Measurements from ENCODE around the gene RPAP2. TPM values are rescaled to one million over a fixed set of nuclear protein-coding genes. Genes with fewer than 3 reads are reported as not detected.

RPAP2 gene
- total and polyA plus RNA-seq, 4 donors: 5.0 to 24.5 (median 10.4) TPM

DNA sequence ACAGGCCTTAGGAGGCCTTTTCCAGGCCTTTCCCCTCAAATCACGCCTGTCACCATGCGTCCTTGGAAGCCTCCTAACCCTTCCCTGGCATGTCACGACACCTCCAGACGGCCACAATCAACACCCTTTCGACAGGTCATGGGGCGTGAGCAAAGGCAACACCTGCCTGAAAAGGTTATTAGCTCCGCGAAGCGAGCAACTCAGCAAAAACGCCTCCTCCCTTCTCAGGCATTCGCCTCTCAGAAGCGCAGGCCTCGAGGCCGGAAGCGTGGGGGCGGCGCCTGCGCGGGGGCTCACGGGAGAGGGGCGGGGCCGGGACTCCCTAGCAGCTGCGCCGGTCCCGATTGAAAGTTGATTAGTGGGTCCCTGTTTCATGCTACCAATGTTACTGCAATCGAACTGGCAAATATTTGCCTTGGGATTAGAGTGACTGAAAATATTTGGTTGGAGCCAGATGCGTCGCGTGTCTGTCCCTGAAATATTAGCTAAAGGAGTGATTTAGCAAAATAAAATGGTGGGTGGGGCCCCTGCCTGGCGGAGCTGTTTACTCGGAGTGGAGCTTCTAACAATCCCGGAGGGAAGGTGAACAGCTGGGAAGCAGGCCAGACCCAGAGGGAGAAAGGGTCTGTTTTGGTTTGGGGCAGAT, 143.0 kb downstream of the RPAP2 start:
- no peak overlapping the region for H3K4me3 ChIP-seq
- TF ChIP-seq, protein P1, sequence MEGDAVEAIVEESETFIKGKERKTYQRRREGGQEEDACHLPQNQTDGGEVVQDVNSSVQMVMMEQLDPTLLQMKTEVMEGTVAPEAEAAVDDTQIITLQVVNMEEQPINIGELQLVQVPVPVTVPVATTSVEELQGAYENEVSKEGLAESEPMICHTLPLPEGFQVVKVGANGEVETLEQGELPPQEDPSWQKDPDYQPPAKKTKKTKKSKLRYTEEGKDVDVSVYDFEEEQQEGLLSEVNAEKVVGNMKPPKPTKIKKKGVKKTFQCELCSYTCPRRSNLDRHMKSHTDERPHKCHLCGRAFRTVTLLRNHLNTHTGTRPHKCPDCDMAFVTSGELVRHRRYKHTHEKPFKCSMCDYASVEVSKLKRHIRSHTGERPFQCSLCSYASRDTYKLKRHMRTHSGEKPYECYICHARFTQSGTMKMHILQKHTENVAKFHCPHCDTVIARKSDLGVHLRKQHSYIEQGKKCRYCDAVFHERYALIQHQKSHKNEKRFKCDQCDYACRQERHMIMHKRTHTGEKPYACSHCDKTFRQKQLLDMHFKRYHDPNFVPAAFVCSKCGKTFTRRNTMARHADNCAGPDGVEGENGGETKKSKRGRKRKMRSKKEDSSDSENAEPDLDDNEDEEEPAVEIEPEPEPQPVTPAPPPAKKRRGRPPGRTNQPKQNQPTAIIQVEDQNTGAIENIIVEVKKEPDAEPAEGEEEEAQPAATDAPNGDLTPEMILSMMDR (IDR thresholded peaks at IDR 0.05; ENCODE audit: control extremely low read depth, extremely low read depth): no peak
- H3K9ac ChIP-seq (ENCODE audit: insufficient read depth in 1 of 2, low read length in 2 of 2): no peak overlapping the region
- 78 to 84% methylated on average over 32 of the region's 32 CpGs for WGBS, 2 donors
- H3K36me3 ChIP-seq (ENCODE audit: control insufficient read depth in 4 of 4, insufficient read depth in 4 of 4, low read length in 4 of 4): no peaks in the 10 kb centered on the region
- DNase-seq: peak; percentile 10 to 15 (median 14)
- H3K9me3 ChIP-seq (ENCODE audit: control insufficient read depth in 4 of 4, insufficient read depth in 3 of 4, low read length in 3 of 4): peaks cover 0 to 2% (median 0%) of the 10 kb centered on the region in 4 donors
- H3K27me3 ChIP-seq (ENCODE audit: control insufficient read depth in 3 of 3, insufficient read depth in 3 of 3, low read length in 2 of 3): no peaks in the 10 kb centered on the region
- H3K4me1 ChIP-seq (ENCODE audit: control insufficient read depth in 5 of 5, insufficient read depth in 5 of 5, low read length in 5 of 5): peaks cover 0 to 3% (median 0%) of the 10 kb centered on the region in 5 donors
- ATAC-seq (ENCODE audit: insufficient read depth, low FRiP score): no peak
- H3K27ac ChIP-seq (ENCODE audit: low read depth in 1 of 2, low read length in 1 of 2): no peak overlapping the region

DNA sequence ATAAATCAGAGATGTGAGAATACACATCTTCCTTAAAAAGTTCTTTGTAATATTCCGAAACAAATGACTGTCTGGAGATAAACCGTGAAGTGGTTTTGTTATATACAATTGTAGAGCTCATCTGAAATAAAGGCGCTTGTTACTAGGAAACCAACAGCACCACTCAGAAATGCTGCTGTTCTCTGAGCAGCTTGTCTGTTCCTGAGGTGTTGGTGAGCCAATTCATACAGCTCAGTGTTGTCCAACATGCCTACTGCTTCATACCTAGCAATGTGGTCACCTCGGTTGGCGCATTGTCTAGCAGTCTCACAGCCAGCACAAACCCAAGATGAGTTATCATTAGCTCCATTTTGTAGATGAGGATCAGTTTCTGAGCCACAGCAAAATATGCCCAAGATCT, 143.5 kb downstream of the RPAP2 start:
- Histone ChIP-seq H3K4me1 (ENCODE audit: control insufficient read depth in 5 of 5, insufficient read depth in 5 of 5, low read length in 5 of 5) (peaks cover 0 to 3% (median 0%) of the 10 kb centered on the region in 5 donors), H3K27me3 (ENCODE audit: control insufficient read depth in 3 of 3, insufficient read depth in 3 of 3, low read length in 2 of 3) (no peaks in the 10 kb centered on the region), H3K9ac (ENCODE audit: insufficient read depth in 1 of 2, low read length in 2 of 2) (no peak overlapping the region), H3K4me3 (no peak overlapping the region), H3K36me3 (ENCODE audit: control insufficient read depth in 4 of 4, insufficient read depth in 4 of 4, low read length in 4 of 4) (no peaks in the 10 kb centered on the region), H3K9me3 (ENCODE audit: control insufficient read depth in 4 of 4, insufficient read depth in 3 of 4, low read length in 3 of 4) (peaks cover 0 to 2% (median 0%) of the 10 kb centered on the region in 4 donors), H3K27ac (ENCODE audit: low read depth in 1 of 2, low read length in 1 of 2) (no peak overlapping the region)
- TF ChIP-seq, protein P1 (IDR thresholded peaks at IDR 0.05; ENCODE audit: control extremely low read depth, extremely low read depth): no peak
- DNase-seq (no peak), ATAC-seq (ENCODE audit: insufficient read depth, low FRiP score) (no peak)
- WGBS, 2 donors: 94 to 96% methylated on average over 5 of the region's 5 CpGs

DNA sequence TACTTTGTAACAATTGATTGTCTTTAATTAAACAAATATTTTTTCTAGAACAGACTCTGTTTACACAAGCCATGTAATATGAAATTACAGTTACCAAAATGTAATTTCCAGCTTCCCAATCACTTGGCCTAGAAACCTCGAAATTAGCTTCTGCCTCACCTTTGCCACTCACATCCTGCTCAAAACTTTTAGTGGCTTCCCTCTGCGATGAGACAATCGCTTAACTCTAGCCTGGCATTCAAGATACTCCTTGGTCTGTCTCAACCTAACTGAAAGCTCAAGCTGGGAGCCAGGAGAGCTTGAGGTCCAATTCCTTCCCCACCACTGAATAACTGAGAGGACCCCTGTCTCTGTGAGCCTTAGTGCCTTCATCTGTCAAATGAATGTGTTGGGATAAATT, 145.0 kb downstream of the RPAP2 start:
- TF ChIP-seq, protein P1 (IDR thresholded peaks at IDR 0.05; ENCODE audit: control extremely low read depth, extremely low read depth): no peak
- Histone ChIP-seq H3K9ac (ENCODE audit: insufficient read depth in 1 of 2, low read length in 2 of 2) (no peak overlapping the region), H3K4me1 (ENCODE audit: control insufficient read depth in 5 of 5, insufficient read depth in 5 of 5, low read length in 5 of 5) (peaks cover 0 to 3% (median 0%) of the 10 kb centered on the region in 5 donors), H3K27me3 (ENCODE audit: control insufficient read depth in 3 of 3, insufficient read depth in 3 of 3, low read length in 2 of 3) (no peaks in the 10 kb centered on the region), H3K4me3 (no peak overlapping the region), H3K27ac (ENCODE audit: low read depth in 1 of 2, low read length in 1 of 2) (no peak overlapping the region), H3K9me3 (ENCODE audit: control insufficient read depth in 4 of 4, insufficient read depth in 3 of 4, low read length in 3 of 4) (peaks cover 0 to 2% (median 0%) of the 10 kb centered on the region in 4 donors), H3K36me3 (ENCODE audit: control insufficient read depth in 4 of 4, insufficient read depth in 4 of 4, low read length in 4 of 4) (no peaks in the 10 kb centered on the region)
- WGBS, 2 donors: 48 to 51% methylated on average over 3 of the region's 3 CpGs
- DNase-seq (no peak), ATAC-seq (ENCODE audit: insufficient read depth, low FRiP score) (no peak)
